GM21717 (cell line): ENCODE measurements around the gene RNF5.
"Not testable (repeated sequence)": the region's sequence is repeated elsewhere in the genome, so short reads cannot be mapped to it uniquely, and the experiment has no call there.

Experiments
- ATAC-seq: cut with Tn5 transposase; IDR thresholded peaks from one replicate; pipeline ENCODE4 v1.9.1; 2021; ENCODE audit warnings: mild to moderate bottlenecking, moderate library complexity; ENCODE audit not compliant: unreplicated experiment

Gene RNF5

GRCh38 chr6:32188381-32189068 lies 10.3 kb downstream of the RNF5 start:
- ATAC-seq, result no peak

GRCh38 chr6:32189069-32189741 lies 11.0 kb downstream of the RNF5 start:
- ATAC-seq, result no peak

GRCh38 chr6:32189742-32190053 lies 11.5 kb downstream of the RNF5 start:
- ATAC-seq, result no peak

- peak; percentile 40 for ATAC-seq
These were observed 12.0 kb downstream of the RNF5 start, which contains the start of gene PBX2 for GRCh38 chr6:32190054-32190851. TSS of gene PBX2 (minus strand) at chr6:32190202. CDS start at chr6:32189915, 287 bp downstream.

- no peak for ATAC-seq
These were observed 12.9 kb downstream of the RNF5 start for GRCh38 chr6:32190911-32191677.

GRCh38 chr6:32191696-32192607 lies 13.7 kb downstream of the RNF5 start:
- no peak for ATAC-seq

- no peak for ATAC-seq
These were observed 14.4 kb downstream of the RNF5 start, which contains the start of gene GPSM3 for GRCh38 chr6:32192608-32193039. TSS of gene GPSM3 (minus strand) at chr6:32192643. CDS start at chr6:32192513, 130 bp downstream.

GRCh38 chr6:32193096-32193495 lies 14.9 kb downstream of the RNF5 start:
- ATAC-seq, result not testable (repeated sequence)

GRCh38 chr6:32194388-32194787 lies 16.2 kb downstream of the RNF5 start:
- ATAC-seq, result no peak

- peak; percentile 71 for ATAC-seq
These were observed 16.8 kb downstream of the RNF5 start for GRCh38 chr6:32194825-32195651.

GRCh38 chr6:32195652-32195901 lies 17.4 kb downstream of the RNF5 start:
- ATAC-seq, result no peak

GRCh38 chr6:32195902-32196681 lies 17.9 kb downstream of the RNF5 start:
- ATAC-seq, result peak; percentile 56

- ATAC-seq, result no peak
These were observed 18.7 kb downstream of the RNF5 start for GRCh38 chr6:32196682-32197616.

GRCh38 chr6:32198345-32198696 lies 20.1 kb downstream of the RNF5 start:
- ATAC-seq, result no peak

GRCh38 chr6:32198866-32199265 lies 20.7 kb downstream of the RNF5 start:
- no peak for ATAC-seq

GRCh38 chr6:32200711-32201475 lies 22.7 kb downstream of the RNF5 start:
- no peak for ATAC-seq

GRCh38 chr6:32202186-32202585 lies 24.0 kb downstream of the RNF5 start:
- no peak for ATAC-seq
